ENCODE results near the gene PNO1. TPM values are rescaled to one million over a fixed set of nuclear protein-coding genes. Genes with fewer than 3 reads are reported as not detected.

The PNO1 gene
- total and polyA plus RNA-seq, 2 experiments from 2014 or later = 34.6 to 43.7 TPM

DNA sequence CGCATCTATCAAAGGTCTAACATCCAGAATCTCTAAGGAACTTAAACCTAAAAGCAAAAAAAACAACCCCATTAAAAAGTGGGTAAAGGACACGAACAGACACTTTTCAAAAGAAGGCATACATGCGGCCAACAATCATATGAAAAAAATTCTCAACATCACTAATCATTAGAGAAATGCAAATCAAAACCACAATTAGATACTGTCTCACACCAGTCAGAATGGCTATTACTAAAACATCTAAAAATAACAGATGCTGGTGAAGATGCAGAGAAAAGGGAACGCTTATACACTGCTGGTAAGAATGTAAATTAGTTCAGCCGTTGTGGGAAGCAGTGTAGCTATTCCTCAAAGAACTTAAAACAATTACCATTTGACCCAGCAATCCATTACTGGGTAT lies 56.7 kb downstream of the PNO1 start:
- Histone ChIP-seq H3F3A (replicated peaks; ENCODE audit: low read depth) (no peaks in the 10 kb centered on the region), H3K27ac (ENCODE audit: low read depth) (no peak overlapping the region), H3K4me2 (no peak overlapping the region), H3K4me3 (no peak overlapping the region), H3K79me2 (replicated peaks; ENCODE audit: insufficient read depth) (peaks cover 100% of the 10 kb centered on the region), H3K36me3 (ENCODE audit: insufficient read depth) (no peaks in the 10 kb centered on the region), H3K27me3 (ENCODE audit: insufficient read depth) (no peaks in the 10 kb centered on the region), H3K4me1 (ENCODE audit: insufficient read depth) (peaks cover 9% of the 10 kb centered on the region; the same call in 1 of the 2 replicates), H3K9me2 (ENCODE audit: insufficient read depth) (no peaks in the 10 kb centered on the region), H2AFZ (no peak overlapping the region), H4K20me1 (replicated peaks; ENCODE audit: insufficient read depth) (peaks cover 34% of the 10 kb centered on the region)
- no peak for ATAC-seq
- peaks cover 19% of the 10 kb centered on the region for H3K4me1 Mint-ChIP-seq
- H3K9me3 Mint-ChIP-seq = no peaks in the 10 kb centered on the region
- TF ChIP-seq EZH2 (IDR thresholded peaks at IDR 0.05; ENCODE audit: low read depth, unreplicated experiment) (no peak), POLR2AphosphoS5 (IDR thresholded peaks at IDR 0.05; ENCODE audit: low read depth) (no peak), JUNB (IDR thresholded peaks at IDR 0.05; ENCODE audit: unreplicated experiment) (no peak), ZNF114 (CRISPR knock-in tag; IDR thresholded peaks at IDR 0.05) (no peak)
- TF ChIP-seq, protein P1, sequence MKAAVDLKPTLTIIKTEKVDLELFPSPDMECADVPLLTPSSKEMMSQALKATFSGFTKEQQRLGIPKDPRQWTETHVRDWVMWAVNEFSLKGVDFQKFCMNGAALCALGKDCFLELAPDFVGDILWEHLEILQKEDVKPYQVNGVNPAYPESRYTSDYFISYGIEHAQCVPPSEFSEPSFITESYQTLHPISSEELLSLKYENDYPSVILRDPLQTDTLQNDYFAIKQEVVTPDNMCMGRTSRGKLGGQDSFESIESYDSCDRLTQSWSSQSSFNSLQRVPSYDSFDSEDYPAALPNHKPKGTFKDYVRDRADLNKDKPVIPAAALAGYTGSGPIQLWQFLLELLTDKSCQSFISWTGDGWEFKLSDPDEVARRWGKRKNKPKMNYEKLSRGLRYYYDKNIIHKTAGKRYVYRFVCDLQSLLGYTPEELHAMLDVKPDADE (IDR thresholded peaks at IDR 0.05) = no peak
- TF ChIP-seq, protein P2, sequence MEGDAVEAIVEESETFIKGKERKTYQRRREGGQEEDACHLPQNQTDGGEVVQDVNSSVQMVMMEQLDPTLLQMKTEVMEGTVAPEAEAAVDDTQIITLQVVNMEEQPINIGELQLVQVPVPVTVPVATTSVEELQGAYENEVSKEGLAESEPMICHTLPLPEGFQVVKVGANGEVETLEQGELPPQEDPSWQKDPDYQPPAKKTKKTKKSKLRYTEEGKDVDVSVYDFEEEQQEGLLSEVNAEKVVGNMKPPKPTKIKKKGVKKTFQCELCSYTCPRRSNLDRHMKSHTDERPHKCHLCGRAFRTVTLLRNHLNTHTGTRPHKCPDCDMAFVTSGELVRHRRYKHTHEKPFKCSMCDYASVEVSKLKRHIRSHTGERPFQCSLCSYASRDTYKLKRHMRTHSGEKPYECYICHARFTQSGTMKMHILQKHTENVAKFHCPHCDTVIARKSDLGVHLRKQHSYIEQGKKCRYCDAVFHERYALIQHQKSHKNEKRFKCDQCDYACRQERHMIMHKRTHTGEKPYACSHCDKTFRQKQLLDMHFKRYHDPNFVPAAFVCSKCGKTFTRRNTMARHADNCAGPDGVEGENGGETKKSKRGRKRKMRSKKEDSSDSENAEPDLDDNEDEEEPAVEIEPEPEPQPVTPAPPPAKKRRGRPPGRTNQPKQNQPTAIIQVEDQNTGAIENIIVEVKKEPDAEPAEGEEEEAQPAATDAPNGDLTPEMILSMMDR (conservative IDR thresholded peaks at IDR 0.05; ENCODE audit: low read depth in 2 of 2) = no peak
- TF ChIP-seq, protein P3, sequence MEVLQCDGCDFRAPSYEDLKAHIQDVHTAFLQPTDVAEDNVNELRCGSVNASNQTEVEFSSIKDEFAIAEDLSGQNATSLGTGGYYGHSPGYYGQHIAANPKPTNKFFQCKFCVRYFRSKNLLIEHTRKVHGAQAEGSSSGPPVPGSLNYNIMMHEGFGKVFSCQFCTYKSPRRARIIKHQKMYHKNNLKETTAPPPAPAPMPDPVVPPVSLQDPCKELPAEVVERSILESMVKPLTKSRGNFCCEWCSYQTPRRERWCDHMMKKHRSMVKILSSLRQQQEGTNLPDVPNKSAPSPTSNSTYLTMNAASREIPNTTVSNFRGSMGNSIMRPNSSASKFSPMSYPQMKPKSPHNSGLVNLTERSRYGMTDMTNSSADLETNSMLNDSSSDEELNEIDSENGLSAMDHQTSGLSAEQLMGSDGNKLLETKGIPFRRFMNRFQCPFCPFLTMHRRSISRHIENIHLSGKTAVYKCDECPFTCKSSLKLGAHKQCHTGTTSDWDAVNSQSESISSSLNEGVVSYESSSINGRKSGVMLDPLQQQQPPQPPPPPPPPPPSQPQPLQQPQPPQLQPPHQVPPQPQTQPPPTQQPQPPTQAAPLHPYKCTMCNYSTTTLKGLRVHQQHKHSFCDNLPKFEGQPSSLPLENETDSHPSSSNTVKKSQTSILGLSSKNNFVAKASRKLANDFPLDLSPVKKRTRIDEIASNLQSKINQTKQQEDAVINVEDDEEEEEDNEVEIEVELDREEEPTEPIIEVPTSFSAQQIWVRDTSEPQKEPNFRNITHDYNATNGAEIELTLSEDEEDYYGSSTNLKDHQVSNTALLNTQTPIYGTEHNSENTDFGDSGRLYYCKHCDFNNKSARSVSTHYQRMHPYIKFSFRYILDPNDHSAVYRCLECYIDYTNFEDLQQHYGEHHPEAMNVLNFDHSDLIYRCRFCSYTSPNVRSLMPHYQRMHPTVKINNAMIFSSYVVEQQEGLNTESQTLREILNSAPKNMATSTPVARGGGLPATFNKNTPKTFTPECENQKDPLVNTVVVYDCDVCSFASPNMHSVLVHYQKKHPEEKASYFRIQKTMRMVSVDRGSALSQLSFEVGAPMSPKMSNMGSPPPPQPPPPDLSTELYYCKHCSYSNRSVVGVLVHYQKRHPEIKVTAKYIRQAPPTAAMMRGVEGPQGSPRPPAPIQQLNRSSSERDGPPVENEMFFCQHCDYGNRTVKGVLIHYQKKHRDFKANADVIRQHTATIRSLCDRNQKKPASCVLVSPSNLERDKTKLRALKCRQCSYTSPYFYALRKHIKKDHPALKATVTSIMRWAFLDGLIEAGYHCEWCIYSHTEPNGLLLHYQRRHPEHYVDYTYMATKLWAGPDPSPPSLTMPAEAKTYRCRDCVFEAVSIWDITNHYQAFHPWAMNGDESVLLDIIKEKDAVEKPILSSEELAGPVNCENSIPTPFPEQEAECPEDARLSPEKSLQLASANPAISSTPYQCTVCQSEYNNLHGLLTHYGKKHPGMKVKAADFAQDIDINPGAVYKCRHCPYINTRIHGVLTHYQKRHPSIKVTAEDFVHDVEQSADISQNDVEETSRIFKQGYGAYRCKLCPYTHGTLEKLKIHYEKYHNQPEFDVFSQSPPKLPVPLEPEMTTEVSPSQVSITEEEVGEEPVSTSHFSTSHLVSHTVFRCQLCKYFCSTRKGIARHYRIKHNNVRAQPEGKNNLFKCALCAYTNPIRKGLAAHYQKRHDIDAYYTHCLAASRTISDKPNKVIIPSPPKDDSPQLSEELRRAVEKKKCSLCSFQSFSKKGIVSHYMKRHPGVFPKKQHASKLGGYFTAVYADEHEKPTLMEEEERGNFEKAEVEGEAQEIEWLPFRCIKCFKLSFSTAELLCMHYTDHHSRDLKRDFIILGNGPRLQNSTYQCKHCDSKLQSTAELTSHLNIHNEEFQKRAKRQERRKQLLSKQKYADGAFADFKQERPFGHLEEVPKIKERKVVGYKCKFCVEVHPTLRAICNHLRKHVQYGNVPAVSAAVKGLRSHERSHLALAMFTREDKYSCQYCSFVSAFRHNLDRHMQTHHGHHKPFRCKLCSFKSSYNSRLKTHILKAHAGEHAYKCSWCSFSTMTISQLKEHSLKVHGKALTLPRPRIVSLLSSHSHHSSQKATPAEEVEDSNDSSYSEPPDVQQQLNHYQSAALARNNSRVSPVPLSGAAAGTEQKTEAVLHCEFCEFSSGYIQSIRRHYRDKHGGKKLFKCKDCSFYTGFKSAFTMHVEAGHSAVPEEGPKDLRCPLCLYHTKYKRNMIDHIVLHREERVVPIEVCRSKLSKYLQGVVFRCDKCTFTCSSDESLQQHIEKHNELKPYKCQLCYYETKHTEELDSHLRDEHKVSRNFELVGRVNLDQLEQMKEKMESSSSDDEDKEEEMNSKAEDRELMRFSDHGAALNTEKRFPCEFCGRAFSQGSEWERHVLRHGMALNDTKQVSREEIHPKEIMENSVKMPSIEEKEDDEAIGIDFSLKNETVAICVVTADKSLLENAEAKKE (CRISPR knock-in tag; IDR thresholded peaks at IDR 0.05) = no peak
- no peaks in the 10 kb centered on the region for H3K27me3 Mint-ChIP-seq (ENCODE audit: insufficient read depth, low read depth, poor library complexity)
- H3K27ac Mint-ChIP-seq = peak overlapping the region; percentile 14; the same call in 1 of the 2 replicates
- no peak for DNase-seq (ENCODE audit: low spot score)
- peaks cover 19% of the 10 kb centered on the region for H3K36me3 Mint-ChIP-seq (ENCODE audit: low read depth)
- no peak overlapping the region for H3K4me3 Mint-ChIP-seq
